ENCODE measurements around the gene WDR38.

Gene WDR38

GRCh38 chr9:124886461-124886860 lies 33.2 kb downstream of the WDR38 start:
- no peak for DNase-seq

DNA sequence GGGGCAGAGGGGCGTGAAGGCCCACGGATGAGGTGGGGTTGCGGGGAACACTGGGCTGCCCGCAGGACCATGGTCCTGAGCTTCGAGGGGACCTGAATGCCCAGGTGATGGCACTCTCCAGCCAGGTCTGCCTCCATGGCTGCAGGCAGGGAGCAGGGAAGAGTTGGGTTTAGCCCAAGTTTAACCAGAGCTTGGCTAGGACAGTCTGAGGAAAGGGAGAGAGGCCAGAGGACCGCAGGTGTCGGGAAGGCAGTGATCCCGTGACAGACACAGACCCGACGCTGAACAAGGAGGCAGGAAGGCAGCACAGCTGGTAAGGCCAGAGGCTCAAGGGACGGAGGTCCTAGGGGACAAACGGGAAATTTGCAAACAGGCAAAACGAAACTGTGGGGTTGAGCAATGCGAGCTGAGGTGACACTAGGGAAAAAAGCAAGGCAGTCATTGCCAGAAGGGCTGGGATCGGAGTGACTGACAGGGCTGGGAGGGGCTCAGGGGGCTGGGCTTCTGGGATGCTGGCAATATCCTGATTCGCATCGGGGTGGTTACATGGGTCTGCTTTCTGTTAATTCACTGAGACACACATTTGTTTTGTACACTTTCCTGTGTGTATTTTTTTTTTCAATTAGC lies 33.7 kb downstream of the WDR38 start:
- DNase-seq, result no peak

GRCh38 chr9:124887832-124888231 lies 34.6 kb downstream of the WDR38 start:
- DNase-seq, result no peak

- no peak for DNase-seq
Observed at GRCh38 chr9:124889006-124889405, 35.7 kb downstream of the WDR38 start.

DNA sequence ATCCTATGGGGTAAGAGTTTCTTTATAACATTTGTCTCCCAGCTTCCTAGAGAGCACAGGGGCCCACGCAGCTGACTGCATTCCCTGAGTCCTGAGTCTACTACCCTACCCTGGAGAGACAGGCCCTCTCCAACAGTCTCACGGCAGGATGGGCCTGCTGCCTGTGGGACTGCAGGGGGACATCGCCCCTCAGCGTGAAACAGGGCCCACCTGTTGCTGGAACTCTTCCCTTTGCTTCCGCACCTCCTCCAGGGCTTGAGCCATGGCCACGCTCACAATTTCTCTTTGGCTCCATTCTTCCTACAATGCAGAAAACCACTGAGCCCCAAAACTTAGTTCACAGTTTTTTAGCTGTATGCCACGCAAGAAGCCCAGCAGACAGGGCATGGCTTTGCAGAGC lies 36.9 kb downstream of the WDR38 start:
- DNase-seq, result no peak

- DNase-seq, result no peak
Observed at GRCh38 chr9:124894035-124894740, 40.9 kb downstream of the WDR38 start.

DNA sequence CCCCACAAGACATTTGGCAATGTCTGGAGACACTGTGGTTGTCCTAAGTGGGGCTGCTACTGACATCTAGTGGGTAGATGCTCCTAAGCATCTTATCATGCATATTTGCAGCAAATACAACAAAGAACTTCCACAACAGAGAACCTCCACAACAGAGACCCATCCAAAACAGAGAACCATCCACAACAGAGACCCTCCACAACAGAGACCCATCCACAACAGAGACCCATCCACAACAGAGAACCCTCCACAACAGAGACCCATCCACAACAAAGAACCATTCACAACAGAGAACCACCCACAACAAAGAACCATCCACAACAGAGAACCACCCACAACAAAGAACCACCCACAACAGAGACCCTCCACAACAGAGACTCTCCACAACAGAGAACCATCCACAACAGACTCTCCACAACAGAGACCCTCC lies 41.5 kb downstream of the WDR38 start:
- DNase-seq, result no peak

DNA sequence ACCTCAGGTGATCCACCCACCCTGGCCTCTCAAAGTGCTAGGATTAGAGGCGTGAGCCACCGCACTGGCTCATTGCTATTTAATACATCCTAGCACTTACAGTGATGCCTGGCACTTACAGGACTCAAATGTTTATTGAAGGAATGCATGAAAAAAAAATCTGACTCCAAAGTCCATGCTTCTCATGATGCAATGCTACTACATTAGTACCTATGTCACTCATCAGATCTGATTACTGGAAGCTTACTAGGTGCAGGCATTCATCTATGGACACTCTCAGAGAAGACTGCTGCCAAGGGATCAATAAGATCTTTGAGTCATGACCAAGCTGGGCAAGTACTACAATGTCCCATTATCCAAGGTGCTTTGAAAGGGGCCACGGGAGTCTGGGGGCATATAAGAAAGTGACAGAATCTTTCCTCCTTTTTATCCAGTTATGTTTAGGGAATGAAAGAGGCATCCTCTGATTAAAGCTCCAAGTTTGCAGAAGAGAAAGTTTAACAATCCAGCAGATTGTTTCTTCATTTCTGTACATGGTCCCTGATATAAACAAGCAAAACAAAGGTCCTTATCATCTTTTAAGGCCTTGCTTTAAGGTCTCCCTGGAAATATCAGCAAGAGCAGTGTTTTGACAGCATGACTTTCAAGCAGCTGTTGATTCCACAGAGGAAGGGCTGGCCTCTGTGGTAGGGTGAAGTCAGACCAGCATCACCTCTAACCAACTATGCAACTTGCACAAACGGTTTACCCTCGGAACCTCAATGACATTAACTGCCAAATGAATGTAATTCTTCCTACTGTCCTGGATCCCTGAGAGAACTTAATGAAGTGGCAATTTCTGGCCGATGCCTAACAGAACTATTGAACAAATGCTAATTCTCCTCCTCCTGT lies 44.6 kb downstream of the WDR38 start:
- no peak for DNase-seq

DNA sequence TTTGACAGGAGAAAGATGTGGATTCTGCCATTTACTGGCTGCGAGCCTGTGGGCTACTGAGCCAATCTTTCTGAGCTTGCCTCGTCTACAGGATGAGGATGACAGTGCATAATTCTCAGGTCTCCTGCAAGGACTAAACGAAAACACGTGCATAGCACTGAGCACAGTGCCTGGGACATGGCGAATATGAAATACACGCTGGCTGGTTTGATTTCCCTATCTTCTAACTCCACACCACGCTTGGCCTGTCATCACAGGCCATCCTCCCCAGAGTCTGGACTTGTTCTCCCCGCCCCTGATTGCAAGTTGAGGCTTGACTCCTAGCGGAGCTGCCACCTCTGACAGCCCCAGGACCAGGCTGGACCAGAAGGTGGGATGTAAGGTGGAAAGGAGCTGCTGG lies 46.6 kb downstream of the WDR38 start:
- DNase-seq, result no peak

DNA sequence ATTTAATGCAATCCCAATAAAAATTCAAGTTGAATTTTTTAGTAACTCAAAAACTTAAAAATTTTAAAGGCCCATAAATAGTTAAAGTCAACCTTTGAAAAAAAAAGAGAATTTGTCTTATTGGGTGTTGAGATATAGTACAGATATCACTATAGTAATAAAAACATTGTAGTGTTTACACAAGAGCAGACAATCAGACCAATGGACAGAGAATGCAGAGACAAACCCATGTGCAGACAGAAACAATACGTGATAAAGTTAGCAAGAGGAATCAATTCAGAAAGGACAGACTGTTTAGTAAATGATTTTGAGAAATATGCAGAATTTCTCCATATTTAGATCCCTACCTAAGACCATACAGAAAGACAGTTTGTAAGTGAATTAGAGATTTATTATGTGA lies 53.7 kb downstream of the WDR38 start:
- DNase-seq, result no peak

Data from stimulated activated CD4-positive, alpha-beta T cell treated with anti-CD3 and anti-CD28 coated beads, Interleukin-2, amount 100 ng/mL, for 48 hours (primary cell).